GM12864 (cell line): Measurements from ENCODE around the gene TENM3.
A peak's percentile ranks its signal among the peaks of the same experiment; 100 is the strongest.

Source experiments
- DNase-seq: peaks from one replicate; pipeline ENCODE4 v3.0.0-alpha.2; 2011; ENCODE audit warnings: low read depth
- H3K4me3 ChIP-seq: 2 replicates; pipeline ENCODE4 v1.5.1; 2011; ENCODE audit warnings: mild to moderate bottlenecking, low read depth, low read length, control low read depth
- CTCF ChIP-seq: IDR thresholded peaks from 2 replicates; pipeline ENCODE4 v1.5.1; 2011; ENCODE audit warnings: low read depth, mild to moderate bottlenecking, moderate library complexity, low read length, control low read depth, inconsistent platforms; ENCODE audit errors: missing control alignments

TENM3 gene

DNA sequence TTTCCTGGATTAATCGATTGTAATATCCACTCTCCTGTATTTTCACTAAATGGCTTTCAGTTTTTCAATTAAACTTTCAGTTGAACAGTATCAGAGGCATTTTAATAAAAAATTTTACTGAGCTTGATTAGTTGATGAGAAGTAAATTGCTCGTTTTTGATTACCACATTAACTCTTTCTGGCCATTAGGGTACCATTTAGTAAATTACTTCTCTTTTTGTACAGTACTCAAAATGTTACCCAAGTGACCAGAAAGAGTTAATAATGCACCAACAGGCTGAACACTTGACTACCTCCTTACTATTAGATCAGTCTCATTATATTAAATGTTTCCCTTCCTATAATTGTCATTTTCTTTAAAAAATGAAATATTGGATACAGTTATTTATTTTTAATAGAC, 289.2 kb downstream of the TENM3 start:
- TF ChIP-seq CTCF: no peak
- no peak for DNase-seq
- no peak overlapping the region for H3K4me3 ChIP-seq

DNA sequence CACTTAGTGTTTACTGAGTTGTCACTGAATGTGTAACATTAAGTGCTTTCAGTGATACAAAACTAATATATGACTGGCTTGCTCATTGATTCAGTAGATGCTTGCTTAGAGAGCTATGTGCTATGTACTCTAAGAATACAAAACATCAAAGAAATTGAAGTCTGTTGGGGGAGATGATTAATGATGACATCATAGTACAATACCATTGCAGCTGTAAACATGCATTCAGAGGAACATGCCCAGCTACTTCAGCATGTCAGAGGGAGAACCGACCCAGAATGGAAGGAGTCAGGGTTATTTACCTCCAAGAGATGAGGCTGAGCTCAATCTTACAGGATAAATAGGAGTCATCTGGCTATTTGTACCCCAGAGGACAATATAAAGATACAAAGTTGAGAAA, 290.8 kb downstream of the TENM3 start:
- no peak for DNase-seq
- no peak overlapping the region for H3K4me3 ChIP-seq

GRCh38 chr4:182536221-182536811, 293.1 kb downstream of the TENM3 start:
- TF ChIP-seq CTCF: no peak
- no peak for DNase-seq
- H3K4me3 ChIP-seq: no peak overlapping the region

More for the DNA sequence above, 290.8 kb downstream of the TENM3 start:
- TF ChIP-seq CTCF: no peak

DNA sequence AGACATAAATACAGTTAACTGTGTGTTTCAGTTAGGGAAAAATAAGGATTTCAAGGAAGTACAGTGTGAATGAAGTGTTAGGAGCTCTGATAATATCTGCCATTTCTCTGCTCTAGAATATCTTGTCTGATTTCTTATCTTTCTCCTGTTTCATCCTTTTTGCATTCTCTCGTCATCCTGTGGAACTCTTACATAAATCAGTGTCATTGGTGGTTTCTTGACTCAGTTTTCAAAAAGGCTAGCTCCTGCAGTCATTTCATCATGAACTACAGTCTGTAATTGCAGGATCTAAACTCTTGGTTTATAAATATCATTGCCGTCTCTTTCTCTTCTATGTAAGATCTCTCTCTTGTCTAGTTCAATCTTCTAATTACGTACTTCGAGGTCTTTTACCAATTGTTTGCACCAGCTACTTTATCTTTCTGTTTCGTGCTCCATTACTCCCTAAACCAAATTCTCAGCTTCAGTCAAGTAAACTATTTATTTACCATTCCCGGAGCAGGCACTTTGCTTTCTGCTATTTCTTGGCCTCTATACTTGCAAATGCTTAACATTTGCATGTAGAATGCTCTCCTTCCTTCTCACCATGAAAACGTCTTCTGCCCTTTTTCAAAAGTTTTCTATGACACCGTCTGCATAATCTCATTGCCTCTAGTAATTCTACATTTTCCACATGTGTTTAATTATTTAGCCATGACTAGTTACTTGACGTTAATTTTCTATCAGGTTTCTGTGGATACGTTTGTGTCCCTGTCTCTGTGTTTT, 294.0 kb downstream of the TENM3 start:
- DNase-seq: no peak
- no peak overlapping the region for H3K4me3 ChIP-seq
- TF ChIP-seq CTCF: no peak

DNA sequence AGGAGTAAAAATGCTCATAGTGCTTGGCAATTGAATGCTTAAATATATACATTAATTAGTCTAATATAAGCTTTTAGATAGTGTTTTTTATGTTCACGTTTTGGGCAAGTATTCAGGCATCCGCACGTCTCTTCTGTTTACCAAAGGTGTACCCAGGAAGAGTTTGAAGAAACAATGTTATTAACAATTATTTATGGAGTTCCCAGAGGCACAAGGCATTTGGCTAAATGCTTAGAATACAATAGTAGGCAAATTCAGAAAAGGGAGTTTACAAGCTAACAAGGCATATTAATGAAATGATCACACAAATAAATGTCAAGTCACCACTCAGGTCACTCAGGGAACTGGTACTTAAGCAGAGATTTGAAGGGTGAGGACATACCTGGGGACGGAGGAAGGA, 294.8 kb downstream of the TENM3 start:
- DNase-seq: no peak
- TF ChIP-seq CTCF: no peak

GRCh38 chr4:182540496-182540895, 297.3 kb downstream of the TENM3 start:
- no peak for TF ChIP-seq CTCF
- no peak for DNase-seq
- H3K4me3 ChIP-seq: no peak overlapping the region

More for the DNA sequence above, 294.8 kb downstream of the TENM3 start:
- H3K4me3 ChIP-seq: no peak overlapping the region

DNA sequence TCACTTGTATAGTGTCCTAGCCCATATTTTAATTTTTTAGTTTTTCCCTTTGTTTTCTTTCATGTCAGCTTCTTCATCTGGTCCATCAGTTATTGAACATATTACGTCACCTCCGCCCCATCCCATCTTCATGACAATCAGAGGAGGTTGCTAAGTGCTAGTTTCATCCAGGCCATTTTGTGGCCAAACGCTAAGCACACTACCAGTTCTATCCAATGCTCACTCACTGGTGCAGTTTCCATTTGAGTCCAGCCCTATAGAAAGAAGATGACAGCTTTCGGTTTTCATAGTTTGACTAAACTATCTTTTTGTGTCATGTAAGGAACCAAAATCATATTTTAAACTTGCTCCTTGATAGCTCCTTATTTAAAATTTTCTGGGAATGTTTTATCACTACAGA, 304.2 kb downstream of the TENM3 start:
- DNase-seq: peak; percentile 35
- no peak overlapping the region for H3K4me3 ChIP-seq
- no peak for TF ChIP-seq CTCF
